GM19463 (cell line): ENCODE data around the gene RAD51B.
"Not testable (repeated sequence)": the region's sequence is repeated elsewhere in the genome, so short reads cannot be mapped to it uniquely, and the experiment has no call there.

Experiments
- ATAC-seq: cut with Tn5 transposase; IDR thresholded peaks from one replicate; pipeline ENCODE4 v1.9.1; 2021; ENCODE audit warnings: mild to moderate bottlenecking, moderate library complexity; ENCODE audit not compliant: unreplicated experiment

The RAD51B gene

GRCh38 chr14:67819563-67820421 is at the start of gene RAD51B:
TSS of gene RAD51B (plus strand) at chr14:67819779.
- ATAC-seq: peak; percentile 66

- no peak for ATAC-seq
These were observed 45.7 kb upstream of the RAD51B start for GRCh38 chr14:67773844-67774377.

GRCh38 chr14:67776653-67777322 is 42.8 kb upstream of the RAD51B start:
- ATAC-seq: no peak

GRCh38 chr14:67778792-67779191 is 40.8 kb upstream of the RAD51B start:
- ATAC-seq: no peak

- no peak for ATAC-seq
These were observed 37.5 kb upstream of the RAD51B start for GRCh38 chr14:67782090-67782489.

- ATAC-seq: no peak
These were observed 35.2 kb upstream of the RAD51B start for GRCh38 chr14:67784244-67784823.

- ATAC-seq: no peak
These were observed 34.1 kb upstream of the RAD51B start for GRCh38 chr14:67785270-67786109.

- no peak for ATAC-seq
These were observed 31.9 kb upstream of the RAD51B start for GRCh38 chr14:67787673-67788072.

GRCh38 chr14:67798731-67799130 is 20.8 kb upstream of the RAD51B start:
- ATAC-seq: no peak

- no peak for ATAC-seq
These were observed 18.8 kb upstream of the RAD51B start for GRCh38 chr14:67800743-67801142.

- no peak for ATAC-seq
These were observed 13.3 kb upstream of the RAD51B start for GRCh38 chr14:67806246-67806645.

GRCh38 chr14:67814821-67815220 is 4.8 kb upstream of the RAD51B start:
- no peak for ATAC-seq

- ATAC-seq: no peak
These were observed 3.9 kb upstream of the RAD51B start for GRCh38 chr14:67815573-67816225.

GRCh38 chr14:67816326-67817002 is 3.1 kb upstream of the RAD51B start, which contains the start of gene ZFYVE26:
TSS of gene ZFYVE26 (minus strand) at chr14:67816590. CDS start at chr14:67815963, 627 bp downstream.
- ATAC-seq: peak; percentile 83

- ATAC-seq: no peak
These were observed 1.7 kb upstream of the RAD51B start for GRCh38 chr14:67817750-67818438.

- not testable (repeated sequence) for ATAC-seq
These were observed 1.1 kb upstream of the RAD51B start for GRCh38 chr14:67818476-67818875.

- ATAC-seq: no peak
These were observed 921 bp downstream of the RAD51B start for GRCh38 chr14:67820428-67820971.

- no peak for ATAC-seq
These were observed 1.5 kb downstream of the RAD51B start for GRCh38 chr14:67821121-67821520.

GRCh38 chr14:67831113-67831512 is 11.5 kb downstream of the RAD51B start:
- no peak for ATAC-seq
